ENCODE measurements around the gene TRIM7.

- TF ChIP-seq, protein P1, sequence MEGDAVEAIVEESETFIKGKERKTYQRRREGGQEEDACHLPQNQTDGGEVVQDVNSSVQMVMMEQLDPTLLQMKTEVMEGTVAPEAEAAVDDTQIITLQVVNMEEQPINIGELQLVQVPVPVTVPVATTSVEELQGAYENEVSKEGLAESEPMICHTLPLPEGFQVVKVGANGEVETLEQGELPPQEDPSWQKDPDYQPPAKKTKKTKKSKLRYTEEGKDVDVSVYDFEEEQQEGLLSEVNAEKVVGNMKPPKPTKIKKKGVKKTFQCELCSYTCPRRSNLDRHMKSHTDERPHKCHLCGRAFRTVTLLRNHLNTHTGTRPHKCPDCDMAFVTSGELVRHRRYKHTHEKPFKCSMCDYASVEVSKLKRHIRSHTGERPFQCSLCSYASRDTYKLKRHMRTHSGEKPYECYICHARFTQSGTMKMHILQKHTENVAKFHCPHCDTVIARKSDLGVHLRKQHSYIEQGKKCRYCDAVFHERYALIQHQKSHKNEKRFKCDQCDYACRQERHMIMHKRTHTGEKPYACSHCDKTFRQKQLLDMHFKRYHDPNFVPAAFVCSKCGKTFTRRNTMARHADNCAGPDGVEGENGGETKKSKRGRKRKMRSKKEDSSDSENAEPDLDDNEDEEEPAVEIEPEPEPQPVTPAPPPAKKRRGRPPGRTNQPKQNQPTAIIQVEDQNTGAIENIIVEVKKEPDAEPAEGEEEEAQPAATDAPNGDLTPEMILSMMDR (IDR thresholded peaks at IDR 0.05; ENCODE audit: low read depth, low read length, poor library complexity, severe bottlenecking) = no peak
- TF ChIP-seq EZH2phosphoT487 (IDR thresholded peaks at IDR 0.05; ENCODE audit: borderline replicate concordance, low read length) = no peak
Measured at GRCh38 chr5:181223729-181224389, 18.9 kb upstream of the TRIM7 start.
